Skeletal muscle tissue (tissue), 4 donors: ENCODE measurements around the gene CASQ2. TPM values are rescaled to one million over a fixed set of nuclear protein-coding genes. Genes with fewer than 3 reads are reported as not detected.
A peak's percentile ranks its signal among the peaks of the same experiment; 100 is the strongest.

Experiments used
- H3K27ac ChIP-seq: one replicate; pipeline ENCODE4 v1.7.0; 2013; ENCODE audit warnings: mild to moderate bottlenecking, low read depth, low read length, inconsistent platforms
- H3K27me3 ChIP-seq, 3 donors: one replicate each; pipeline ENCODE4 v1.7.0; 2013; ENCODE audit warnings: low read length in 3 of 3; ENCODE audit not compliant: control insufficient read depth in 3 of 3, insufficient read depth in 3 of 3
- H3K36me3 ChIP-seq, 3 donors: one replicate each; pipeline ENCODE4 v1.7.0; 2013; ENCODE audit warnings: low read length in 3 of 3; ENCODE audit not compliant: control insufficient read depth in 3 of 3, insufficient read depth in 3 of 3
- H3K4me1 ChIP-seq, 3 donors: one replicate each; pipeline ENCODE4 v1.7.0; 2013; ENCODE audit warnings: low read length in 3 of 3, mild to moderate bottlenecking in 3 of 3; ENCODE audit not compliant: control insufficient read depth in 3 of 3, insufficient read depth in 3 of 3
- H3K4me3 ChIP-seq, 3 donors: one replicate each; pipeline ENCODE4 v1.7.0; 2013; ENCODE audit warnings: low read length in 3 of 3
- H3K9ac ChIP-seq, 3 donors: one replicate each; pipeline ENCODE4 v1.7.0; 2013; ENCODE audit warnings: low read length in 3 of 3, mild to moderate bottlenecking in 3 of 3, moderate library complexity in 2 of 3, low read depth in 1 of 3
- H3K9me3 ChIP-seq, 3 donors: one replicate each; pipeline ENCODE4 v1.7.0; 2013; ENCODE audit warnings: low read length in 3 of 3; ENCODE audit not compliant: control insufficient read depth in 3 of 3
- total RNA-seq: library from RNA; depleted of rRNA; stranded (reverse); fragments of >200 nt; gene quantifications from one replicate; pipeline ENCODE4 v1.2.3, GENCODE V29; 2014
- donor health status: Osteomylitis.

The CASQ2 gene
- 416 TPM for total RNA-seq

GRCh38 chr1:115768549-115768948 is at the start of gene CASQ2:
Gene CASQ2, minus strand, starts transcription at chr1:115768714. Its CDS starts 173 bp downstream, at chr1:115768541.
- peak within 1 kb of the TSS; percentile 88 to 95 (median 92) for H3K9ac ChIP-seq
- H3K9me3 ChIP-seq: no peaks in the 10 kb centered on the region
- H3K4me3 ChIP-seq: peak within 1 kb of the TSS; percentile 70 to 90 (median 88)
- peak within 1 kb of the TSS; percentile 97 for H3K27ac ChIP-seq
- H3K36me3 ChIP-seq: no peaks in the 10 kb centered on the region
- H3K27me3 ChIP-seq: no peaks in the 10 kb centered on the region
- peaks cover 31 to 58% (median 32%) of the 10 kb centered on the region in 3 donors for H3K4me1 ChIP-seq

- Histone ChIP-seq H3K4me3 (no peak overlapping the region), H3K4me1 (peaks cover 0 to 8% (median 4%) of the 10 kb centered on the region in 3 donors), H3K36me3 (no peaks in the 10 kb centered on the region), H3K27ac (no peak overlapping the region), H3K9ac (no peak overlapping the region), H3K9me3 (no peaks in the 10 kb centered on the region), H3K27me3 (no peaks in the 10 kb centered on the region)
These were observed 47.2 kb upstream of the CASQ2 start for GRCh38 chr1:115815694-115816093.

GRCh38 chr1:115814685-115815398 is 46.3 kb upstream of the CASQ2 start:
- Histone ChIP-seq H3K27me3 (no peaks in the 10 kb centered on the region), H3K4me3 (no peak overlapping the region), H3K9ac (no peak overlapping the region), H3K36me3 (no peaks in the 10 kb centered on the region), H3K27ac (no peak overlapping the region), H3K4me1 (peaks cover 0 to 8% (median 4%) of the 10 kb centered on the region in 3 donors), H3K9me3 (no peaks in the 10 kb centered on the region)

- Histone ChIP-seq H3K4me1 (peaks cover 0 to 8% (median 4%) of the 10 kb centered on the region in 3 donors), H3K27me3 (no peaks in the 10 kb centered on the region), H3K9ac (no peak overlapping the region), H3K4me3 (no peak overlapping the region), H3K9me3 (no peaks in the 10 kb centered on the region), H3K27ac (no peak overlapping the region), H3K36me3 (no peaks in the 10 kb centered on the region)
These were observed 45.2 kb upstream of the CASQ2 start for GRCh38 chr1:115813727-115814126.

- peaks cover 0 to 8% (median 4%) of the 10 kb centered on the region in 3 donors for H3K4me1 ChIP-seq
- no peaks in the 10 kb centered on the region for H3K36me3 ChIP-seq
- H3K9ac ChIP-seq: no peak overlapping the region
- H3K9me3 ChIP-seq: no peaks in the 10 kb centered on the region
- H3K4me3 ChIP-seq: no peak overlapping the region
- no peaks in the 10 kb centered on the region for H3K27me3 ChIP-seq
- H3K27ac ChIP-seq: no peak overlapping the region
These were observed 42.8 kb upstream of the CASQ2 start for GRCh38 chr1:115811140-115811828.

GRCh38 chr1:115810609-115811008 is 42.1 kb upstream of the CASQ2 start:
- Histone ChIP-seq H3K27me3 (no peaks in the 10 kb centered on the region), H3K27ac (no peak overlapping the region), H3K4me3 (no peak overlapping the region), H3K36me3 (no peaks in the 10 kb centered on the region), H3K9me3 (no peaks in the 10 kb centered on the region), H3K4me1 (peaks cover 0 to 4% (median 4%) of the 10 kb centered on the region in 3 donors), H3K9ac (no peak overlapping the region)

- Histone ChIP-seq H3K4me1 (no peaks in the 10 kb centered on the region), H3K9ac (no peak overlapping the region), H3K36me3 (no peaks in the 10 kb centered on the region)
These were observed 41.3 kb upstream of the CASQ2 start for GRCh38 chr1:115809847-115810246.

GRCh38 chr1:115809076-115809475 is 40.6 kb upstream of the CASQ2 start:
- no peaks in the 10 kb centered on the region for H3K4me1 ChIP-seq
- H3K4me3 ChIP-seq: no peak overlapping the region
- H3K27me3 ChIP-seq: peaks cover 0 to 2% (median 0%) of the 10 kb centered on the region in 3 donors
- no peak overlapping the region for H3K27ac ChIP-seq
- no peak overlapping the region for H3K9ac ChIP-seq
- no peaks in the 10 kb centered on the region for H3K9me3 ChIP-seq
- no peaks in the 10 kb centered on the region for H3K36me3 ChIP-seq

More at GRCh38 chr1:115809847-115810246, 41.3 kb upstream of the CASQ2 start:
- Histone ChIP-seq H3K9me3 (no peaks in the 10 kb centered on the region), H3K4me3 (no peak overlapping the region), H3K27ac (no peak overlapping the region), H3K27me3 (no peaks in the 10 kb centered on the region)

- no peak overlapping the region for H3K9ac ChIP-seq
- H3K4me3 ChIP-seq: no peak overlapping the region
- no peaks in the 10 kb centered on the region for H3K4me1 ChIP-seq
- H3K36me3 ChIP-seq: no peaks in the 10 kb centered on the region
- H3K27me3 ChIP-seq: peaks cover 0 to 2% (median 0%) of the 10 kb centered on the region in 3 donors
- H3K27ac ChIP-seq: no peak overlapping the region
- no peaks in the 10 kb centered on the region for H3K9me3 ChIP-seq
These were observed 39.2 kb upstream of the CASQ2 start for GRCh38 chr1:115807723-115808122.

- H3K9me3 ChIP-seq: no peaks in the 10 kb centered on the region
- no peaks in the 10 kb centered on the region for H3K4me1 ChIP-seq
- no peak overlapping the region for H3K4me3 ChIP-seq
- peaks cover 0 to 2% (median 0%) of the 10 kb centered on the region in 3 donors for H3K27me3 ChIP-seq
- H3K27ac ChIP-seq: no peak overlapping the region
- H3K36me3 ChIP-seq: no peaks in the 10 kb centered on the region
- H3K9ac ChIP-seq: no peak overlapping the region
These were observed 37.1 kb upstream of the CASQ2 start for GRCh38 chr1:115805597-115805996.
